Measurements from ENCODE around the gene ZBTB22. TPM values are rescaled to one million over a fixed set of nuclear protein-coding genes. Genes with fewer than 3 reads are reported as not detected.
A peak's percentile ranks its signal among the peaks of the same experiment; 100 is the strongest.

The ZBTB22 gene
- total RNA-seq, 4 donors from 2014 or later: 10.1 to 31.8 (median 17.2) TPM

DNA sequence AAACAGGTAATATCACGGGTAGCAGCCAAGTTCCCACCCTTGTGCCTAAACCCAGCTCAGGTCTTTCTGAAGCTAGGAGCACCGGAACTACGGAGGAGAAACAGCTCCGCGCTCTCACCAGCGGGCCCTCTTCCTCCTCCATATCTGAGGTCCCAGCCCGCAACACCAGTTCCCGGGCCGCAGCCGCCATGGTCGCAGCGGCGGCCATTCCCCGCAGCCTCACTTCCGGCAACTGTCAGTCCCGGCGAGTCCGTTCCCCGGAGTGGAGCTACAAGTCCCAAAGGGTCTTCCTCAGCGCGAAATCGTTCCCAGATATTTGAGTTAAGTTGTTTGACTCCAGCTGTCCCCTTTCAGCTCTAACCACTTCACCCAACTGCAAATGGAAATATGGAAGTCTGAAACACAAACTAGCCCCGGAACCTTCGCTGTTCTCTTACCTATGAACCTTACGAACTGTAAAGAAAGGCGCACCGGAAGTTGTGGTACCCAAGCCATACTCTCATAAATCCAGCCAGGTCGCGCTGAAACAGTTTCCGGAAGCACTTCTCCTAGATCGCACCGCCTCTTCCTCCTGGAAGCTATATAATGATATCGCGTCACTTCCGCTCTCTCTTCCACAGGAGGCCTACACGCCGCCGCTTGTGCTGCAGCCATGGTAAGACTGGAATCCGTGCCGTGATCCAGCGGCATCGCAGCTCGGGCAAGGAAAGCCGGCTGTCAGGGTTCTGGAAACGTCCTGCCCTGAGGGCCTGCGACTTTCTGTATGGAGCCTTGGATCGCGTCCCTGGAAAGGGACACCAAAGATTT, 45.9 kb downstream of the ZBTB22 start, which contains the start of the genes RPS18 and VPS52:
Gene RPS18, plus strand, starts transcription at position 608 of the 807 bp plus-strand sequence. Its CDS starts 45 bp downstream, at position 653.
Gene VPS52, minus strand, starts transcription at position 409 of the 807 bp plus-strand sequence. Its CDS starts 201 bp downstream, at position 208.
- intact Hi-C loops (cut with DNase I; ENCODE audit: low total_unique reads): no loop called here
- TF ChIP-seq POLR2AphosphoS5 (IDR thresholded peaks at IDR 0.05): peak; percentile 99 to 100 (median 100)
- no peak for TF ChIP-seq EP300 (IDR thresholded peaks at IDR 0.05; ENCODE audit: low read depth)
- TF ChIP-seq, protein P1, sequence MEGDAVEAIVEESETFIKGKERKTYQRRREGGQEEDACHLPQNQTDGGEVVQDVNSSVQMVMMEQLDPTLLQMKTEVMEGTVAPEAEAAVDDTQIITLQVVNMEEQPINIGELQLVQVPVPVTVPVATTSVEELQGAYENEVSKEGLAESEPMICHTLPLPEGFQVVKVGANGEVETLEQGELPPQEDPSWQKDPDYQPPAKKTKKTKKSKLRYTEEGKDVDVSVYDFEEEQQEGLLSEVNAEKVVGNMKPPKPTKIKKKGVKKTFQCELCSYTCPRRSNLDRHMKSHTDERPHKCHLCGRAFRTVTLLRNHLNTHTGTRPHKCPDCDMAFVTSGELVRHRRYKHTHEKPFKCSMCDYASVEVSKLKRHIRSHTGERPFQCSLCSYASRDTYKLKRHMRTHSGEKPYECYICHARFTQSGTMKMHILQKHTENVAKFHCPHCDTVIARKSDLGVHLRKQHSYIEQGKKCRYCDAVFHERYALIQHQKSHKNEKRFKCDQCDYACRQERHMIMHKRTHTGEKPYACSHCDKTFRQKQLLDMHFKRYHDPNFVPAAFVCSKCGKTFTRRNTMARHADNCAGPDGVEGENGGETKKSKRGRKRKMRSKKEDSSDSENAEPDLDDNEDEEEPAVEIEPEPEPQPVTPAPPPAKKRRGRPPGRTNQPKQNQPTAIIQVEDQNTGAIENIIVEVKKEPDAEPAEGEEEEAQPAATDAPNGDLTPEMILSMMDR (IDR thresholded peaks at IDR 0.05): peak in 1 of 5 experiments; percentile 39
- peak; percentile 98 for TF ChIP-seq POLR2A (IDR thresholded peaks at IDR 0.05)
- no peaks in the 10 kb centered on the region for H3K9me3 ChIP-seq
- H3K4me3 ChIP-seq: peak within 1 kb of the TSS; percentile 54 to 85 (median 67)
- in situ Hi-C loops (cut with MboI; ENCODE audit: low pct_ligation_motif_present in 1 of 4, low pct_unique_long_range_greater_than_20kb in 1 of 4, low sequenced_read_pairs in 3 of 4): no loop called here
- peaks cover 28 to 54% (median 47%) of the 10 kb centered on the region in 4 donors for H3K4me1 ChIP-seq
- 0% methylated on average over 48 of the region's 48 CpGs; no CpG with 5 or more reads in 1 of the 2 donors for WGBS, 2 donors (ENCODE audit: low coverage in 1 of 2)
- H3K27ac ChIP-seq: peak within 1 kb of the TSS; percentile 91 to 97 (median 94)
- peaks cover 0 to 20% (median 8%) of the 10 kb centered on the region in 4 donors for H3K36me3 ChIP-seq
- no peaks in the 10 kb centered on the region for H3K27me3 ChIP-seq
- DNase-seq: peak; percentile 94

DNA sequence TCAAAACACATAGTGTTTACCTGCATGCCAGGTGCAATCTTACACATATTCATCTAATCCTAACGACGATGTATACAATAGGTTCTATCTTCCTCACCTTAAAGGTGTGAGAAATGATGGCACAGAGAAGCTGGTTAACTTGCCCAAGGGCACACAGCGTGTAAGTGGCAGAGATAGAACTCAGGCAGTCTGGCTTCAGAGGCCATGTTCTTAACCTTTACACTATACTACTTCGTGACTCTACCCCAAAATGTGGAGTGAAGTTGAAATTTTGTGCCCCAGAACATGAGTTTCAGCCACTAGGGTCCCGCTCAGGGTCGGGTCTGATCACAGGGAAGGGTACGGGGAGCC, 46.5 kb downstream of the ZBTB22 start:
- Histone ChIP-seq H3K27ac (peak overlapping the region; percentile 91 to 97 (median 94)), H3K36me3 (peaks cover 0 to 25% (median 10%) of the 10 kb centered on the region in 4 donors), H3K4me3 (peak overlapping the region; percentile 54 to 85 (median 67)), H3K9me3 (no peaks in the 10 kb centered on the region), H3K4me1 (peaks cover 23 to 48% (median 41%) of the 10 kb centered on the region in 4 donors), H3K27me3 (no peaks in the 10 kb centered on the region)
- TF ChIP-seq POLR2A (IDR thresholded peaks at IDR 0.05): no peak
- TF ChIP-seq, protein P1 (IDR thresholded peaks at IDR 0.05): peak in 1 of 5 experiments; percentile 29
- intact Hi-C loops (cut with DNase I; ENCODE audit: low total_unique reads) (no loop called here), in situ Hi-C loops (cut with MboI; ENCODE audit: low pct_ligation_motif_present in 1 of 4, low pct_unique_long_range_greater_than_20kb in 1 of 4, low sequenced_read_pairs in 3 of 4) (no loop called here)
- 1 to 7% methylated on average over 3 to 7 of the region's 7 CpGs for WGBS, 2 donors (ENCODE audit: low coverage in 1 of 2)
- DNase-seq: no peak

Other genes starting within 250 kb of the ZBTB22 start
- gene HLA-DPA1, start 244.1 kb downstream of the ZBTB22 start, total RNA-seq: 10 to 100 TPM in 3 of 4 donors, 1 to 10 TPM in 1; 2.2 to 77.8 (median 28.7) TPM
- 10 to 100 TPM in 3 of 4 donors, 1 to 10 TPM in 1; 10.0 to 68.0 (median 40.4) TPM for gene HLA-DPB1, start 241.8 kb downstream of the ZBTB22 start, total RNA-seq
- gene COL11A2, start 125.3 kb downstream of the ZBTB22 start, total RNA-seq: under 1 TPM in 3 of 4 donors, not detected in 1; 0.14 to 0.79 (median 0.75) TPM
- 10 to 100 TPM; 26.9 to 31.9 (median 29.4) TPM for gene RXRB, start 117.1 kb downstream of the ZBTB22 start, total RNA-seq
- gene SLC39A7, start 116.9 kb downstream of the ZBTB22 start, total RNA-seq: 10 to 100 TPM; 38.2 to 99.9 (median 60.5) TPM
- 10 to 100 TPM; 34.3 to 65.7 (median 43.1) TPM for gene HSD17B8, start 113.1 kb downstream of the ZBTB22 start, total RNA-seq
- gene RING1, start 109.2 kb downstream of the ZBTB22 start, total RNA-seq: 10 to 100 TPM; 10.8 to 29.9 (median 19.9) TPM
- gene VPS52, start 45.9 kb downstream of the ZBTB22 start, total RNA-seq: 10 to 100 TPM; 52.4 to 93.3 (median 63.4) TPM
- gene RPS18, start 45.7 kb downstream of the ZBTB22 start, total RNA-seq: 1,000 to 10,000 TPM in 2 of 4 donors, 100 to 1,000 TPM in 2; 773 to 2,238 (median 1,359) TPM
- 10 to 100 TPM; 39.4 to 49.0 (median 41.8) TPM for gene B3GALT4, start 40.6 kb downstream of the ZBTB22 start, total RNA-seq
- gene WDR46, start 28.5 kb downstream of the ZBTB22 start, total RNA-seq: 10 to 100 TPM; 25.0 to 87.2 (median 55.8) TPM
- 10 to 100 TPM in 3 of 4 donors, not detected in 1; 23.6 to 39.8 (median 28.1) TPM for gene PFDN6, start 28.1 kb downstream of the ZBTB22 start, total RNA-seq
- 10 to 100 TPM; 21.3 to 70.3 (median 25.8) TPM for gene RGL2, start 18.8 kb downstream of the ZBTB22 start, total RNA-seq
- gene TAPBP, start 3.7 kb downstream of the ZBTB22 start, total RNA-seq: 100 to 1,000 TPM; 175 to 423 (median 217) TPM
- 100 to 1,000 TPM in 1 of 4 donors, 10 to 100 TPM in 3; 40.7 to 302 (median 52.6) TPM for gene DAXX, start 5.2 kb upstream of the ZBTB22 start, total RNA-seq
- 10 to 100 TPM in 1 of 4 donors, 1 to 10 TPM in 3; 2.6 to 51.5 (median 5.8) TPM for gene KIFC1, start 74.1 kb upstream of the ZBTB22 start, total RNA-seq
- gene PHF1, start 93.3 kb upstream of the ZBTB22 start, total RNA-seq: 100 to 1,000 TPM in 1 of 4 donors, 10 to 100 TPM in 3; 47.8 to 110 (median 48.4) TPM
- 100 to 1,000 TPM in 2 of 4 donors, 10 to 100 TPM in 2; 18.9 to 134 (median 91.3) TPM for gene CUTA, start 100.4 kb upstream of the ZBTB22 start, total RNA-seq
- 10 to 100 TPM in 2 of 4 donors, 1 to 10 TPM in 2; 4.9 to 37.2 (median 11.1) TPM for gene SYNGAP1, start 102.3 kb upstream of the ZBTB22 start, total RNA-seq
- gene ZBTB9, start 136.8 kb upstream of the ZBTB22 start, total RNA-seq: 1 to 10 TPM in 2 of 4 donors, not detected in 2; 2.2 to 3.2 TPM

Data from transverse colon (tissue), 4 donors.